HG03280 (cell line): Measurements from ENCODE around the gene PROB1.
"Not testable (repeated sequence)": the region's sequence is repeated elsewhere in the genome, so short reads cannot be mapped to it uniquely, and the experiment has no call there.

Source experiments
- ATAC-seq: cut with Tn5 transposase; IDR thresholded peaks from one replicate; pipeline ENCODE4 v1.9.1; 2021; ENCODE audit warnings: mild to moderate bottlenecking, moderate library complexity; ENCODE audit not compliant: unreplicated experiment

PROB1 gene

DNA sequence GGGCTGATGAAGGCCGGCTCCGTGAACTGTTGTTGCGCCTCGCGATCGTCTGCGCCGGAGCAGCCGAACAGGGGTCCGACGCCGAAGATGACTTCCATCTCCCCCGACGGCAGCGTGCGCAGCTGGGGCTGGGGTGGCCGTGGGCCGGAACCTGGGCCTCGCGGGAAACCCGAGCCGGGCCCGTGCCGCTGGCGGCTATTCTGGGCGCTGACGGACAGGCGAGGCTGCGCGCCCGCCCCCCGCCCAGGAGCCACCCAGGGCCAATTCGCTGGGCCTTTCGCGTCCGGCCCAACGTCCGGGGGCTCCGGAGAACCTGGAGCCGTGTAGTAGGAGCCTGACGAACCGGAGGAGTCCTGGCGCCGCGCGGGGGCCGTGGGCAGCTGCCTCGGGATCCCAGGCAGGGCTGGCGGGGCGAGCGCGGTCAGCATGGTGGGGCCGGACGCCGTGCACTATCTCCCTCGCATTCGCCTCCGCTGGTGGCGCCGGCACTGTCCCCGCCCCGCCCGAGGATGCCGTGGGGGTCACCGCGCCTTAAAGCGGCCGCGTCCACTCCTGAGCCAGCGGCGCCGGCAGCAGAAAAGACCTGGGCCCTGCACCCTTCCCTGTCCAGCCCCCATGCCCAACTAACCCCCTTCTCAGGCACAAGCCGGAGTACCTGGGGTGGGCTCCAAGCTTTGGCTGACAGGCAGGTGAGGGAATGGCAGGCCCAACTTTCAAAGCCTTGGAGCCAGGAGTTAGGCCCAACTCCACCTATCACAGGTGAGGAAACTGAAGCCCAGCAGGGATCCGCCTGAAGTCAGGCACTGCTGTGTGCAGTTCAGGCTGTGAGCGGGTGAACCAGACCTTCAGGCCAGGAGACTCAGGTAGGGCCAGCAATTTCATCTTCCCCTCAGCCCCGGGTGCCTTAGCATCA, at the start of gene PROB1:
TSS of gene PROB1 (minus strand) at position 451 of the 913 bp plus-strand sequence. CDS start at position 428, 23 bp downstream.
- no peak for ATAC-seq

- no peak for ATAC-seq
These were observed 49.0 kb upstream of the PROB1 start for GRCh38 chr5:139443831-139444453.

DNA sequence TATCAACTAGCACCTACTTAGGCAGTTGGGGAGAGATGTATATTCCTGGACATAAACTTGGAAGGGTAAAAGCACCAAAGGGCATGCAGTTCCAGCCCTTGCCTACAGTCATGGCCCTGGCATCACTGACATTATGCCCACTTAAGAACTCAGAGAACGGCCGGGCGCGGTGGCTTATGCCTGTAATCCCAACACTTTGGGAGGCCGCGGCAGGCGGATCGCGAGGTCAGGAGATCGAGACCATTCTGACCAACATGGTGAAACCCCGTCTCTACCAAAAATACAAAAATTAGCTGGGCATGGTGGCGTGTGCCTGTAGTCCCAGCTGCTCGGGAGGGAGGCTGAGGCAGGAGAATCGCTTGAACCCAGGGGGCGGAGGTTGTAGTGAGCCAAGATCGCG, 45.5 kb upstream of the PROB1 start:
- not testable (repeated sequence) for ATAC-seq

GRCh38 chr5:139439013-139439903, 44.4 kb upstream of the PROB1 start, which contains the start of gene DNAJC18:
DNAJC18 (minus strand) TSS chr5:139439525; CDS start chr5:139439445, 80 bp downstream.
- peak; percentile 88 for ATAC-seq

DNA sequence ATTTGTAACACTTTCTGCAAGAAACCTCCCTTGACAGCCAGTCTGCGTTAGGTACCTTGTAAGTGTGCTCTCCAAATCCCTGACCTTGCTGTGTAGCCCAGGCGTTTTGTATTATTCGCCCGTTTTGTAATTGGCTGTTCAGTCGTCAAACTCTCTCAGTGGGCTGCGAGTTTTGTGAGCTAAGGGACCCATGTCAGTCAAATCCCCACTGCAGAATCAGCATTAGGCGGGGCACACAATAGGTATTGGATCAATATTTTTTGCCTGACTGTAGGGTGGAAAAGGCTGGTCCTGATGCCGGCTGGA, 43.8 kb upstream of the PROB1 start:
- ATAC-seq, result no peak

GRCh38 chr5:139435676-139436075, 40.8 kb upstream of the PROB1 start:
- ATAC-seq, result no peak

- no peak for ATAC-seq
These were observed 36.8 kb upstream of the PROB1 start for GRCh38 chr5:139431706-139432105.

- no peak for ATAC-seq
These were observed 35.1 kb upstream of the PROB1 start for GRCh38 chr5:139430015-139430414.

DNA sequence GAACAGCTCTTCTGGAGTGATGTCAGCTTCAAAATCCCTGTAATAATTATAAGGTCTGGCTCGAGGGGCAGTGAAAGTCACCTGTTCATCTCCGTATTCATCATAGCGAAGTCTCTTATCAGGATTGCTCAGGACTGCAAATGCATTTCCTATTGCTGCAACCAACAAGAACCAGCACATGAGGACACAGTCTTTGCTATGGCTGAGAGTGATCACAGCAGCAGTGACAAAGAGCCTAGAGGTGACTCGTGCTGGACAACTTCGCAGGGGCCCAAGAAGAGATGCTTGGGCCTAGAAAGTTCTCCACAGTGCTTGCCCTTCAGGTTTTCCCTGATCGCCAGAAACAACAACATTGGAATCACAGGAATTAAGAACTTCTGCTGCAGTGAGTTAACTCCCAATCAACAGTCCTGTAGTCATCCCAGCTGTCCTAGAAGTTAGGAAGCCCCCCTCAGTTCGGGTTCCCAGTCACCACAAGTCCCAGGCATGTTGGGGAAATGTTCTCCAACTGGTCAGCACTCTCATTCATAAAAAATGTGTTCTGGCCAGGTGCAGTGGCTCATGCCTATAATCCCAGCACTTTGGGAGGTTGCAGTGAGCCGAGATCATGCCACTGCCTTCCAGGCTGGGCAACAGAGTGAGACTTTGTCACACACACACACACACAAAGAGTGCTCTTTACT, 31.4 kb upstream of the PROB1 start:
- ATAC-seq, result no peak

GRCh38 chr5:139425497-139425896, 30.6 kb upstream of the PROB1 start:
- no peak for ATAC-seq

DNA sequence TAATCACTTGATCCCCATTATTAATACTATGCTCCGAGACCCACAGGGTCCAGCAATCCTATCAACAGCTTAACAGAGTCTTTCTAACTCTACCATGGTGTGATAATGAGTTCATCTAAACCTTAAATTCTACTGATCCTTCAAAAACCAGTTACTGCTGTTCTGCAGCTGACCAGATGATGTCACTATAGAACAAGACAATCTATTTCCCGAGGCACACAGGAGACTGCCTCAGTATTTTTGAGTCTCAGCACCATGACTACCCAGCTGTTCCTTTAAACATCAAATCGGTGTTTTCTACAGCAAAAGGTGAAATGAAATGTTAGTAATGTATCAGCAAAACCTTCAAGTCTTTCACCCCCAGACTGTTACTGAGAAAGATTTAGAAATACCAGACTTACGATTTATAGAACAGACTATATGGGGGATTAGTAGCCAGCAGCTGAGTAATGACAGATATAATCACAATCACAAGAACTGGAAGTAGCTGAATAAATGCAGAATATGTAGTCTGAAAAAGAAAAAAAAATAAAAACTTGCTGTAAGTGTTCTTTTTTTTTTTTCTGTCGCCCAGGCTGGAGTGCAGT, 27.5 kb upstream of the PROB1 start:
- no peak for ATAC-seq

GRCh38 chr5:139419226-139420192, 24.6 kb upstream of the PROB1 start:
- no peak for ATAC-seq

DNA sequence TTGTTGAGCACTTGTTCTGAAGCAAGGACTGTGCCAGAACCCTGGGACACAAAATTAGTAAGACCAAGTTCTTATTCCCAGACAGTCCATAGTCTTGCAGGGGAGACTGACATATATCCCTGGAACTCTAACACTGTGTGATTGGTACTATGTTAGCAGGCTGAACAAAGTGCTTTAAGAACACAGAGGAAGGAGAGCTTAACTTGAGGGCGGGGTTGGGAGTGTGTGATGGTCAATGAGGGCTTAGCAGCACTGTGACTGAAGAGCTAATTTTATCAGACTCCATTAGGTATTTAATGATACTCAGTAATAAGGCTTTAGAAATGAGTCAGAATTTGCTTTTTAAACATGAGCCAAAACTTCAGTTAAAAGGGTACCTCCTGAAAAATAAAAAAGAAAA, 23.9 kb upstream of the PROB1 start:
- no peak for ATAC-seq

GRCh38 chr5:139417214-139417613, 22.3 kb upstream of the PROB1 start:
- ATAC-seq, result no peak

DNA sequence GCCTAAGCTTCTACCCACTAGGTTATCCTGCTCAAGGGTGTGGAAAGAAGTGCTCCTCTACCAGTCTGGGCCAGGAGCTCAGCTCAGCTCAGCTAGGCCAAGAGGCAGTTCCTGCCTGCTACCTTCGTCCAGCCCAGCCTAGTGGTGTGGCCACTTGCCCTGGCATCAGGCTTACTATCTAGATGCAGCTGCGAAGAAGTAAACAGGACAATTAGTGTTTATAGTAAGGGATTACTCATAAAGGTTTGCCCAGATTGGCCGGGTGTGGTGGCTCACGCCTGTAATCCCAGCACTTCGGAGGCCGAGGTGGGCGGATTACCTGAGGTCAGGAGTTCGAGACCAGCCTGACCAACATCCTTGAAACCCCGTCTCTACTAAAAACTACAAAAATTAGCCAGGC, 21.7 kb upstream of the PROB1 start:
- no peak for ATAC-seq

DNA sequence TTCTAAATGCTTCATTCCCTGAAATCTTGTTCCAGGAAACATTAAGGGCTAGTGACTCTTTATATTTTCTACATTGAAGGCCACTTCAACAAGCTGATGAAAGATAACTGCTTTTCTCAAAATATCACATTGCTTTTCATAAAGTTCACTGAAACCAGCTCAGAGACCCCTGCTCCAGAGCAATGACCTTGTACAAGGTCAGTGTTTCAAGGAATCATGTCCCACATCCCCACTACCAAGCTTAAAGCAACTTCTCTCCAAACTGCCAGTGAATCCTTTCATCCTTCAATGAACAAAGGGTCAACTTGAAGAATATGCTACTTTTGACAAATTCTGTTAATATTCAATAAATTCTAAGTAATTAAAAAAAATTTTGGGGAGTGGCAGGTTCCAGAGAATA, 21.0 kb upstream of the PROB1 start:
- ATAC-seq, result no peak

DNA sequence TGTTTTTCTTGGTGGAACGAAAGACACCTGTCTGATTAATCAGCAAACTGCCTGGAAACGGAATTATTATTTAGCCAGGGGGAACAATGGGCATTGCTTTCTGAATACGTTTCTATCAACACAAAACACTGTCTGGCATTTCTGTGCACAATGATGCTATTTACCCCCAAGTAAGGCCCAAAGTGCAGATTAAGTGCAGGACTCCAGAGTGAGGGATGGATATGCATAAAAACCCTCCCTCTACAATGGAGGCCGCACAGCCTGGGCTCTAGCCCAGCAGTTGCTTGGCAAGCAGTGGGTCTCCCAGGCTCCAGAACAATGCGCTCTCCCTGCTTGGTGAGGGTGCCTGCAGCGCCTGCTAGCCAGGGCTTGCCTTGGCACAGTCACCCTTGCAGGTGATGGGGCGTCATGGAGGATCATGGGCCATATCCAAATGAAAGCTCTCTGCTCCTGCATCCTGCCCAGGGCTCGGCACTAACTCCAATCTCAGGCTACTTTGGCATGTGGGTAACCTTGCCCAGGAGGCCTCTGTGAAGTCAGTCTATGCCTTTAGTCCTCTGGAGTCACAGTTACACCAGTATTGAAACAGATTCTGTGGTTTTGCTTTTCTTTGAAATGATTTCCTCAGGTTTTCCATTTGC, 20.4 kb upstream of the PROB1 start:
- ATAC-seq, result no peak

GRCh38 chr5:139414581-139415130, 19.8 kb upstream of the PROB1 start:
- ATAC-seq, result no peak
